Mesothelial cell of epicardium (in vitro differentiated cells): ENCODE results near the gene GINS2. TPM values are rescaled to one million over a fixed set of nuclear protein-coding genes. Genes with fewer than 3 reads are reported as not detected.

ENCODE experiments used
- DNase-seq, 2 experiments: peaks; one replicate each; pipeline ENCODE4 v3.0.0; 2021; ENCODE audit warnings: low spot score in 2 of 2; ENCODE audit not compliant: unreplicated experiment in 2 of 2
- H3K27ac Mint-ChIP-seq: 2 replicates; pipeline ENCODE4 v1.8.0; 2021; ENCODE audit warnings: mixed read lengths
- H3K27me3 Mint-ChIP-seq: 2 replicates; pipeline ENCODE4 v1.8.0; 2021; ENCODE audit warnings: low read depth, mixed read lengths
- H3K36me3 Mint-ChIP-seq: 2 replicates; pipeline ENCODE4 v1.8.0; 2021; ENCODE audit warnings: mixed read lengths
- H3K4me1 Mint-ChIP-seq: 2 replicates; pipeline ENCODE4 v1.8.0; 2021; ENCODE audit warnings: mixed read lengths
- H3K4me3 Mint-ChIP-seq: 2 replicates; pipeline ENCODE4 v1.8.0; 2021; ENCODE audit warnings: mild to moderate bottlenecking, moderate library complexity, mixed read lengths
- H3K9me3 Mint-ChIP-seq: 2 replicates; pipeline ENCODE4 v1.8.0; 2021; ENCODE audit warnings: mixed read lengths
- CTCF ChIP-seq: fragments of 200-600 bp; sonication (generic); IDR thresholded peaks from one replicate; pipeline ENCODE4 v1.5.0; 2021; ENCODE audit warnings: antibody characterized with exemption; ENCODE audit not compliant: unreplicated experiment
- total RNA-seq: library from RNA; stranded (reverse); gene quantifications from 3 replicates; pipeline ENCODE4 v1.2.1, GENCODE V29; 2021

The GINS2 gene
- total RNA-seq, 1 donor from 2014 or later = 14.8 TPM

- TF ChIP-seq CTCF = no peak
- H3K27me3 Mint-ChIP-seq = no peaks in the 10 kb centered on the region
- DNase-seq = no peak
- no peak overlapping the region for H3K4me3 Mint-ChIP-seq
- H3K4me1 Mint-ChIP-seq = peaks cover 2% of the 10 kb centered on the region
- H3K36me3 Mint-ChIP-seq = peaks cover under 1% of the 10 kb centered on the region
- H3K27ac Mint-ChIP-seq = no peak overlapping the region
- no peaks in the 10 kb centered on the region for H3K9me3 Mint-ChIP-seq
Measured at GRCh38 chr16:85634747-85635544, 53.8 kb downstream of the GINS2 start.

GRCh38 chr16:85633888-85634287 is 54.9 kb downstream of the GINS2 start:
- no peak for TF ChIP-seq CTCF
- H3K4me1 Mint-ChIP-seq = no peaks in the 10 kb centered on the region
- H3K9me3 Mint-ChIP-seq = peaks cover 4% of the 10 kb centered on the region
- no peak for DNase-seq
- H3K27me3 Mint-ChIP-seq = no peaks in the 10 kb centered on the region
- H3K36me3 Mint-ChIP-seq = peaks cover 8% of the 10 kb centered on the region
- no peak overlapping the region for H3K4me3 Mint-ChIP-seq
- no peak overlapping the region for H3K27ac Mint-ChIP-seq

- Mint-ChIP-seq H3K9me3 (peaks cover 4% of the 10 kb centered on the region), H3K27me3 (no peaks in the 10 kb centered on the region), H3K4me3 (no peak overlapping the region), H3K4me1 (peaks cover 4% of the 10 kb centered on the region), H3K27ac (no peak overlapping the region), H3K36me3 (peaks cover 13% of the 10 kb centered on the region)
- TF ChIP-seq CTCF = no peak
- no peak for DNase-seq
Measured at GRCh38 chr16:85633438-85633743, 55.4 kb downstream of the GINS2 start.

- Mint-ChIP-seq H3K4me3 (no peak overlapping the region), H3K36me3 (peaks cover 14% of the 10 kb centered on the region), H3K4me1 (peaks cover 4% of the 10 kb centered on the region), H3K9me3 (peaks cover 4% of the 10 kb centered on the region), H3K27me3 (no peaks in the 10 kb centered on the region), H3K27ac (no peak overlapping the region)
- no peak for DNase-seq
- TF ChIP-seq CTCF = no peak
Measured at GRCh38 chr16:85632709-85633437, 55.9 kb downstream of the GINS2 start.

GRCh38 chr16:85631802-85632393 is 56.9 kb downstream of the GINS2 start:
- no peak for TF ChIP-seq CTCF
- H3K27me3 Mint-ChIP-seq = no peaks in the 10 kb centered on the region
- peaks cover 4% of the 10 kb centered on the region for H3K9me3 Mint-ChIP-seq
- H3K4me1 Mint-ChIP-seq = peaks cover 10% of the 10 kb centered on the region
- DNase-seq = no peak
- no peak overlapping the region for H3K4me3 Mint-ChIP-seq
- peaks cover 14% of the 10 kb centered on the region for H3K36me3 Mint-ChIP-seq
- no peak overlapping the region for H3K27ac Mint-ChIP-seq
